ENCODE results near the gene CEP170.
A peak's percentile ranks its signal among the peaks of the same experiment; 100 is the strongest.
"Not testable (repeated sequence)": the region's sequence is repeated elsewhere in the genome, so short reads cannot be mapped to it uniquely, and the experiment has no call there.

The CEP170 gene

GRCh38 chr1:243164911-243165310 is 90.2 kb downstream of the CEP170 start:
- DNase-seq: not testable (repeated sequence)

DNA sequence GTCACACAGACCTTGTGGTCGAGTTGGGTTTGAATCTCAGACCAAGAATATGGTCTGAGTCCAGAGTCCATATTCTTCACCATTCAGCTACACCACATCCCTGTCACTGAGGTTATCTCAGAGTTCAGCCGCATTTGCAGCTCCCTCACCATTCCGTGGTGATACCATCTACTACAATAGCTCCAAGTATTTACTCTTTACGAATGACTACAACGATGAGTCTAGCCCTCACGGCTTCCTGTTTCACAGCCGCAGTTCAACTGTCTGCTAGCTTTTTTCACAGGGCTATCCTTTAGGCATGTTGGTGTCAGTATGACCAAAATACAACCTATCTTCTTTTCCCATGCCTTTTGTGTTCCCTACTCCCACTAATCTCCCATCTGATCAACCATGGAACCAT is 104.2 kb downstream of the CEP170 start:
- not testable (repeated sequence) for DNase-seq

GRCh38 chr1:243149120-243149519 is 106.0 kb downstream of the CEP170 start:
- DNase-seq: not testable (repeated sequence)

- DNase-seq: not testable (repeated sequence)
Measured at GRCh38 chr1:243147351-243147750, 107.7 kb downstream of the CEP170 start.

DNA sequence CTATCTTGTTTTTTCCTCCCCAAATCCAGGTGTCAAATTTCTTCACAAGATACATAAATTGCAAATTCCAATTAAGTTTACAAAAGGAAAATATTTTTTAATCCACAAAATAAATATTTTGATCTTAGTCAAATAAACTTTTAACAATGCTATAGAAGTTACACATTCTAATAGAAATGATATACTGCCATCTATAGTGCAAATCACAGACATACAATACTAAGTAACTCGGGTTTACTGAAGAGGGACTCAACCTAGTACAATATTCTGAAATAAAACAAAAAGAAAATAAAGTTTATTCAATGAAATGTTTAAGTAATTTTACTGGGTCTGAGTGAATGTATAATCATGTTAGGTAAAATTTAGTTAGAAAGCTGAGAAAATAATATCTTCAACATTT is 114.6 kb downstream of the CEP170 start:
- not testable (repeated sequence) for DNase-seq

DNA sequence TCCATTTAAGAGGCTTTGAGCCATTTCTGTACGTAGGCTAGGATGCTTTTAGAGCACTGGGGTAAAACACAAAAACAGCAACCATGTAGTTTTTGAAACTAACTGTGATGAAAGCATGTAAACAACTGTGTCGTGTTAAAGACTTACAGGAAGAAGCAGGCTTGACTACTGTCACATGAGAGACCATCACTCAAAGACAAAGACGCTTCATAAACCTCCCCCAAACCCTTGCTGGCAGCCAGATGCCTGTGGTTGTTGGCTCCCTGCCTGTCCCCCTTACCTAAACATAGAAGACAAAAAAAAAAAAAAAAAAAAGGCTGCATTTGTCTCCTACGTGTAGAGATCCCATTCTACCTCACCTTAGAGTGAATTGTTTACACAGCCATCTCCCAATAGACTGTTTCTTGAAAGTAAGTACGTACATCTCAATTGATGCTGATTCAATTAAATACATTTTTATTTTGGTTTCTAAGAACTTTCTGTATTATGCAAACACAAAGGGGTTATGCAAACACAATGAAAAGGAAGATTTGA is 132.1 kb downstream of the CEP170 start:
- peak; percentile 37 for DNase-seq

DNA sequence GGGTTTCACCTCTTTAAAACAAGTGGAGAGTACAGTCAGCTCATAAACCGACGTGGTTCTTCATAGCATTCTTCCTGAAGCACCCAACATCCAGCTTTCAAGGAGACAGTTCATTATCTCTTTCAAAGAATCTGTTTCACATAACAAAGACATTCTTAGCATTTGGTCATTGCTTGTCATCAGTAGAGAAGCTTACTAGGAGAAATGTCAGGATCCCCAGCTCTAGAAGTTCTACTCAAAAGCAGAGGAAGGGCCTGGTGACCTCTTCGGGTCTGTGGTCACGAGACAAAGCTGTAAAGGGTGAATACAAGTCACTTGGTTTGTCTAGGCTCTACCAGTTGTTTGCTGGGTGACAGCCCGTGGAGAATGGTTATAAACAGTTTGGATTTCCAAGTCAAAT is 133.1 kb downstream of the CEP170 start:
- not testable (repeated sequence) for DNase-seq

GRCh38 chr1:243118601-243119322 is 136.3 kb downstream of the CEP170 start:
- DNase-seq: not testable (repeated sequence)

DNA sequence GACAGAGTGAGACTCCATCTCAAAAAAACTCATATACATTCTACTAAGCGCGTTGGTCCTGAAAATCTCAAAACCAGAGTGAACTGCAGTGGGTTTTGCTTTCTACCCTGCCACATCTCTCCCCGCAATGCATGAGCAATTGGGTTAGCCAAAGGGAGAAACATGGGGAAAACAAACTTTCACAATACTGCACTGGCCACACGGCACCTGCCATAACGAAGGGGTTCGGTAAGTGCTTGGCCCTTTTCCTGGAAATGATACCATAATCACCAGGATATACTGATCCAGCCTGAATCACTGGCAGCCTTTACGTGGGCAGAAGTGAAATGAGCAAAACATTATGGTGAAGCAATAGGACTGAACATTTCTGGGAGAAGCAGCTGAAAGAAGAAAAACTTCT is 138.9 kb downstream of the CEP170 start:
- not testable (repeated sequence) for DNase-seq

DNA sequence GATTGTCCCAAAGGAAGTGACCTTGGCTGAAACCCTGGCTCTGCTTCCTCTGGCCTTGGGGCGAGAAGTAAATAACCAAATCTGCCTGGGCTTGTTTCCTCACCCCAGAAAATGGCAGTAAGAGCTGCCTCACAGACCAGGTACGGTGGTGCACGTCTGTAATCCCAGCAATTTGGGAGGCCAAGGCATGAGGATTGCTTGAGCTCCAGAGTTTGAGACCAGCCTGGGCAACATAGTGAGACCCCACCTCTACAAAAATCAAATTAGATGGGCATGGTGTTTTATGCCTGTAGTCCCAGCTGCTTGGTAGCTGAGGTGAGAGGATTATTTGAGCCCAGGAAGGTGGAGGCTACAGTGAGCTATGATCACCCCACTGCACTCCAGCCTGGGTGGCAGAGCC is 140.3 kb downstream of the CEP170 start:
- DNase-seq: not testable (repeated sequence)

DNA sequence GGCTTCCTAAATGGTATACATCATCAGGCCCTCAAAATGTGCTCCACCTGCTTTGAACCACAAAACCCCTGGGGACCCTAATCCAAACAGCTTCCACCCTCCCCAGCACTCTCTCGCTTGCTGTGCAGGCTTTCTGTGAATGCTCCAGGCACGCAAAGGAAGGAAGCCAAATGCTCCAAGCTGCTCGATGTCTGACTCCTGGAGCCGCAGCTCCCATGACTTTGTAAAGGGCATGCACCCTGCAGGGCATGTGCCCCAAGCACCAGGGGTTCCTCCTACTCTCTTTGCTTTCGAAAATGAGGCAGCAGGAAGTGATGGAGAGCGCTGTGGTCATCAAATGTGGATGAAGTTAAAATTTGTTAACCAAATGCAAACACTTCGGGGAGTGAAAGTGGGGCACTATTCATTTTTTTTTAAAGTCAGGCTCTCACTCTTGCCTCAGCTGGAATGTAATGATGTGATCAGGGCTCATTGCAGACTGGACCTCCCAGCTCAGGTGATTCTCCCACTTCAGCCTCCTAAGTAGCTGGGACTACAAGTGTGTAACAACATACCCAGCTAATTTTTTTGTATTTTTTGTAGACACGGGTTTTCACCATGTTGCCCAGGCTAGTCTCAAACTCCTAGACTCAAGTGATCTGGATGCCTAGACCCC is 140.9 kb downstream of the CEP170 start:
- peak; percentile 91 for DNase-seq

GRCh38 chr1:243107171-243107570 is 147.9 kb downstream of the CEP170 start:
- DNase-seq: not testable (repeated sequence)

DNA sequence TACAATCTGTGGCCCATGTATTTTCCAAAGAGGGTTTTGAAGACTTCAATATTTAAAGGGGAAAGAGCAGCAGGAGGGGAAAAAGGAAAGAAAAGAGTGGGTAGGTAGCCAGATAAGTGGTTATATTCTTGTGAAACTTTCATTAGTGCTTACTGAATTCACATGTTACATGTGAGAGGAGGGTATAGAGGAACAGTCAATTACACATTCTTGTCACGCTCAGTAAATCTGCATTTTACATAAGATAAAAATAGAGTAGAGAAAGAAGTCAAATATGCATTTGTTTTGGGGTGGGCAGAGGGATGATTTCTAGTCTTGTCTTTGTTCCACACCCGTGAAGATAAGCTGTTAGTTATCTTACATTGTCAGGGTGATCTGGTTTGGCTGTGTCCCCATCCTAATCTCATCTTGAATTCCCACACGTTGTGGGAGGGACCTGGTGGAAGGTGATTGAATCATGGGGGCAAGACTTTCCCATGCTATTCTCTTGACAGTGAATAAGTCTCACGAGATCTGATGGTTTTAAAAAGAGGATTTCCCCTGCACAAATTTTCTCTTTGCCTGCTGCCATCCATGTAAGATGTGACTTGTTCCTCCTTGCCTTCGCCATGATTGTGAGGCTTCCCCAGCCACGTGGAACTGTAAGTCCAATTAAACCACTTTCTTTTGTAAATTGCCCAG is 149.3 kb downstream of the CEP170 start:
- DNase-seq: not testable (repeated sequence)

- peak; percentile 14 for DNase-seq
Measured at GRCh38 chr1:243105104-243105503, 150.0 kb downstream of the CEP170 start.

DNA sequence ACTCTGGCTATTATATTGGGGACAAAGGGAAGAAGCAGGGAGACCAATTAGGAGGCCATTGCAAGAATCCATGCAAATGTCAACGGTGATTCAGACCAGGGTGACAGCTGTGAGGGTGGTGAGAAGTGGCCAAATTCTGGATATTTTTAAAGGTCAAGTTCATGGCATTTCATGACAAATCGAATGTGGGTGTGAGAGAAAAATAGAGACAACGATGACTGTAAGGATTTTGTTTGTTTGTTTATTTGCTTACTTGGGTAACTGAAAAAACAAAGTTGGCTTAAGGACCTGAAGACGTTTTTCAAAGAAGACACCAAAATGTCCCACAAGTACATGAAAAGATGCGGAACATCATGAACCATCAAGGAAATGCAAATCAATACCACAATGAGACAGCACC is 150.6 kb downstream of the CEP170 start:
- DNase-seq: not testable (repeated sequence)

- DNase-seq: peak; percentile 56
Measured at GRCh38 chr1:243101551-243102050, 153.5 kb downstream of the CEP170 start.

DNA sequence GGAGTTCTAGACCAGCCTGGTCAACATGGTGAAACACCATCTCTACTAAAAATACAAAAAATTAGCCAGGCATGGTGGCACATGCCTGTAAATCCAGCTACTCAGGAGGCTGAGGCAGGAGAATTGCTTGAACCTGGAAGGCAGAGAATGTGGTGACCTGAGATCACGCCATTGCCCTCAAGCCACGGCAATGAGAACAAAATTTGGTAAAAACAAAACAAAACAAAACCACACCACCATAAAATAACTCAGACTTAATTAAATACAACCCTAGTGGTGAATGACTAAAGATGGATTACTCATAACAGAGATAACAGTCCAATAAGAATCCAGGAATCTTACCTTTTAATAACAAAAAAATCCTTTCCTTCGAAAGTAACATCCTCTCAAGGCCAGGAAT is 167.7 kb downstream of the CEP170 start:
- DNase-seq: not testable (repeated sequence)
